GM12865 (cell line): ENCODE measurements around the gene MYG1.

Experiments
- DNase-seq: peaks from one replicate; pipeline ENCODE4 v3.0.0; 2010; ENCODE audit warnings: low read depth
- H3K4me3 ChIP-seq: 2 replicates; pipeline ENCODE4 v1.5.1; 2011; ENCODE audit warnings: mild to moderate bottlenecking, low read depth, low read length, control low read depth
- CTCF ChIP-seq: IDR thresholded peaks from 2 replicates; pipeline ENCODE4 v1.5.1; 2011; ENCODE audit warnings: low read length, control low read depth, low read depth, inconsistent platforms; ENCODE audit not compliant: insufficient read depth; ENCODE audit errors: missing control alignments

The MYG1 gene

GRCh38 chr12:53298164-53298563, 1.3 kb upstream of the MYG1 start:
- no peak for DNase-seq
- TF ChIP-seq CTCF, result no peak
- no peak overlapping the region for H3K4me3 ChIP-seq

GRCh38 chr12:53299101-53299453, 418 bp upstream of the MYG1 start:
- H3K4me3 ChIP-seq, result peak overlapping the region; percentile 83; the same call in 1 of the 2 replicates
- TF ChIP-seq CTCF, result no peak
- DNase-seq, result no peak

GRCh38 chr12:53300187-53300586, 692 bp downstream of the MYG1 start:
- DNase-seq, result no peak
- H3K4me3 ChIP-seq, result peak overlapping the region; percentile 83
- no peak for TF ChIP-seq CTCF

GRCh38 chr12:53302903-53303302, 3.4 kb downstream of the MYG1 start:
- no peak for DNase-seq
- no peak overlapping the region for H3K4me3 ChIP-seq
- no peak for TF ChIP-seq CTCF

GRCh38 chr12:53306826-53307225, 7.3 kb downstream of the MYG1 start:
- no peak for DNase-seq
- no peak overlapping the region for H3K4me3 ChIP-seq
- no peak for TF ChIP-seq CTCF

- no peak for DNase-seq
- no peak for TF ChIP-seq CTCF
- H3K4me3 ChIP-seq, result no peak overlapping the region
Observed at GRCh38 chr12:53308276-53308675, 8.8 kb downstream of the MYG1 start.

- H3K4me3 ChIP-seq, result no peak overlapping the region
- no peak for DNase-seq
- TF ChIP-seq CTCF, result no peak
Observed at GRCh38 chr12:53313996-53314395, 14.5 kb downstream of the MYG1 start.
